Cortex of kidney (tissue), 1 donor: Measurements from ENCODE around the gene DMD.
"Not testable (repeated sequence)": the region's sequence is repeated elsewhere in the genome, so short reads cannot be mapped to it uniquely, and the experiment has no call there.

Experiments used
- DNase-seq: peaks from one replicate; lab custom pipeline; 2025; lab: John Stamatoyannopoulos, UW

Gene DMD

DNA sequence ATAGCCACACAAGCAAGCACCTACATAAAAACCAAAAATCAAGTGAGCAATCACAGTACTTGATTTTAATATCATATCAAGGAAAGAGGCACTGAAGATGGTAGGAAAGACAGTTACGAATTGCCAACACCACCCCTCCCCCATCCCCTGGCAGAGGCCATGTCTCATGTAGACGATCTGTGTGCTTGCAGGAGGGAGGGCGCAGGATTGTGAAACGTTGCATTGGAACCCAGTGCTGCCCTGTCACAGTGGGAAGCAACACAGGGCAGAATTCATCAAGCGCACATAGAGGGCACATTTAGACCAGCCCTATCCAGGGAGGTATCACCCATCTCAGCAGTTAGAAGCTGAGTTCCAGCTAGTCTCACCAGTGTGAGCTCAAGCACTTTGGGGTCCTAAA lies 359.8 kb downstream of the DMD start:
- DNase-seq: no peak

DNA sequence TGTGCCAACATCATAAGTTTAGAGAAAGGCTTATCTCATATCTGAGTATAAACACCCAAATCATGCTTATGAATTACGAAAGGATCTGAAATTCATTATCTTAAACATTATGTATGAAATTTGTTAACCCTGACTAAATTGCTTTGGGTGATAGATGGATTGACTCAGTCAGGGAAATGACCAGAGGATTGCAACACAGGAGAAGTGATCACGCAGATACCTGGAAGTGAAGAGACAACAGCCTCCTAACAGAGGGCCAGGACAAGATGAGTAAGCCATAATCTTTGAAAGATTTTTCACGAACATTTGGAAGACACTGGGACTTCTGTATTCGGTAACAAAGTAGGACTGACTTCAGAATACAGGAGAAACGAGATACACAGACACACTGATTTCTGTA lies 363.4 kb downstream of the DMD start:
- DNase-seq: no peak

DNA sequence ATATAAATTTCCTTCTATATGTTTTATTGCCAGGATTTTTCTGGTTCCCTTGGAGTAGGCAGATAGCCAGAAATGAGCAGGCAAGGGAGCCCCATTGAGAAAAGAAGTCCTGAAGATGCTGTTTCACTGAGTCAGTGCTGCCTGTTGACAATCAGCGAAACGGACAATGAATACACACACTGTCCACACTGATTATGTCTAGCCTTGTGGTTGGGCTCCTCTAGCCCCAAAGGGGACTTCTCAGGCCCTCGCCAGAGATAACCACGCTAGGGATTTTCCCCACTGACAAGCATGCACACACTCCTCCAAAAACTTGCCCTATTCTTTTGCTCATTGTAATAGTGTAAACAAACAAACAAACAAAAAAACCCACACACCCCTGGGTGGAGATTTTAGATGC lies 369.3 kb downstream of the DMD start:
- no peak for DNase-seq

DNA sequence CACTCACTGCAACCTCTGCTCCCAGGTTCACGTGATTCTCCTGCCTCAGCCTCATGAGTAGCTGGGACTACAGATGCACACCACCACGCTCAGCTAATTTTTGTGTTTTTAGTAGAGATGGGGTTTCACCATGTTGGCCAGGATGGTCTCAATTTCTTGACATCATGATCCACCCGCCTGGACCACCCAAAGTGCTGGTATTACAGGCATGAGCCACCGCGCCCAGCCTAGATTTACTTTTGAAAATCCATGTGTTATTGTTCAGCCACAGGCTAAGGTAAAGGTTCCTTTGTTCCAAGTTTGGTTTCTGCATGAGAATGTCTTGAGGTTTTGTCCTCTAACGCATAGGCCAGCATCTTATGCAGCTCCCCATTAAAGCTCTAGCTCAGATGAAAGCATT lies 371.6 kb downstream of the DMD start:
- no peak for DNase-seq

DNA sequence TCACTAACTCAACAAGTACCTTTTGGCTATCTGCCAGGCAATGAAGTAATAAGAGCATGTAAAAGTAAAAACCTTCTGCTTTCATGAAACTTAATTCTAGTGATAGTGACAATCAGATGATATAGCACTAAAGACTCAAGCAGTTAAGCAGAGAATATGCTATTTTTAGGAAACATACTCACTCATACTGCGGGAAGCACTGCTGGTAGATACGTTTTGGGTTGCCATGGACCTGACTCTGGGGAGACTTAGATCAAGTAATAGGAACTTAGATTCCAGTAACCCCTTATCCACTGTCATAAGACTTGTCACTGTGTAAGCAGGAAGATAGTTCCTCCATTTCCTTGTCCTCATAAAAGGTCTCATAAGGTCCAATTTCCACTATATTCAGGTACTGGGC lies 386.3 kb downstream of the DMD start:
- DNase-seq: no peak

DNA sequence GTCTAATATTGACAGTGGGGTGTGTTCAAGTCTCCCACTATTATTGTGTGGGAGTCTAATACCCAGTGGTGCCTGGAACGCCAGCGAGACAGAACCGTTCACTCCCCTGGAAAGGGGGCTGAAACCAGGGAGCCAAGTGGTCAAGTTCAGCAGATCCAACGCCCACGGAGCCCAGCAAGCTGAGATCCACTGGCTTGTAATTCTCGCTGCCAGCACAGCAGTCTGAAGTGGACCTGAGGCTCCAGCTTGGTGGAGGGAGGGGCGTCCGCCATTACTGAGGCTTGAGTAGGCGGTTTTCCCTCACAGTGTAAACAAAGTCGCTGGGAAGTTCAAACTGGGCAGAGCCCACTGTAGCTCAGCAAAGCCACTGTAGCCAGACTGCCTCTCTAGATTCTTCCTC lies 407.3 kb downstream of the DMD start:
- DNase-seq: no peak

DNA sequence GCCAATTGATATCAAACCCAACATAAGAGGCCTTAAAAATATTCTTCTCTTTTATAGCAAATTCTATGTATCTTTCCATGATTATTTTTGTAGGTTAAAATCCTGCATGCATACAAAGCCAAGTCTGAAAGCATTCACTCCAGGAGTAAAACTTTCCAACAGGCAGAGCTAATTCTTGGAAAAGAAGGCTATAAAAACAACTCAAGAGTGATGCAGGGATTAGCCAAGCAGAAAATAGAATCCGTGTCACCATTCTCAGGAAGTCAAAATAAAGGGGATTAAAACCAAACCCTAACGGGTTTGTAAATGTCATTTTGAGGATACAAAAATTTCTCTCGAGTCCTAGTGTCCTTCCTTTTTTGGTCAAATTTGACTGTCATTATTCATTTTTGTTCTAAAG lies 412.4 kb downstream of the DMD start:
- no peak for DNase-seq

DNA sequence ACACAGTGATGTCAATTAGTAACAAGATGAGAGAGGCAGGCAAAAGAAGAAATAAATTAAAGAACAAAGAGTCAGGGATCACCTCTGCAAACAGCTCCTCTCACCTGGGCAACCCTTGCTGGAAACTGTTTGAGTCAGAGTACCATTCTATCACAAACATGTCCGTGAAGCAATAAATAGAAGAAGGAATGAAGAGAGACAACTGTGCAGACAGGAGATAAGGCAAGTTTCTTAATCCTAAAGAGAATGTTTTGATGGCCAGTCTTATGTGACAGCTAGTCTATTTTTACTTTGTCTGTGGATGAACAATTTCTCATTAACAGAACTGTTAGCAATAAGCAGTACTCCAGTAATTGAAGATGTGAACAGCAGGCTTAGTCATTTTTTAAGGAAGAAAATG lies 422.4 kb downstream of the DMD start:
- DNase-seq: no peak

DNA sequence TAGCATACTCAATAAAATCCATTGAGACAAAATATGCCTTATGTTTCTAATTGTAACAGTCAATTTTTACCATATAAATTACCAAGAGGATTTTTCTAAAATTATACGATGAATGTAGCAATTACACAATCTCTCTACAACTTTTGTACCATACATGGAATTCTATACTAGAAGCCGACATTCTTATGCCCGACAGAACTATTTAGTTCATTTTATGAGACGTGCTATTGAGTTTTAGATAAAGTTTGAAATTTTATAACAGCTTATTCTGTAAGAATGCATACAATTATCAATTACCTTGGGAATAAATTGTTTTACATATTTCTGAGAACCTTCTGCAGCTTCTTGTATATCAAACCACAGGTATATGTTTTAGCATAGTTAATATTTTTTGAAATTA lies 431.2 kb downstream of the DMD start:
- no peak for DNase-seq

DNA sequence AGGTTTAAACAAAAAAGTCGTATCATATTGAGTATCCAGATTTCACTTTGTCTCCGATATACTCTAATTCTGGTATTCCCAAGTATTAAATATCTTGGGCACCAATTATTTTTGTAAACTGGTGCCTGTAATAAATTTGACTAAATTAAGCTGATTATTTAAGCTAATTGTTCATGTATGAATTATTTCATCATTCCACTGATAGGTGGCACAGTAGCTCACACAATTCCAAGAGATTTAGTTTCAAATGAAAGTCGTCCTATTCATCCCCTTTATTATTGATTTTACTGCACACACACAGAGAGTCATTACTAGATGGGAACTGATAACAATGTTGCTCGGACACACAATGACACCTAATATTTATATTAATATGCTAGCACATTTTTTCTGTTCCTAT lies 432.4 kb downstream of the DMD start:
- DNase-seq: no peak

DNA sequence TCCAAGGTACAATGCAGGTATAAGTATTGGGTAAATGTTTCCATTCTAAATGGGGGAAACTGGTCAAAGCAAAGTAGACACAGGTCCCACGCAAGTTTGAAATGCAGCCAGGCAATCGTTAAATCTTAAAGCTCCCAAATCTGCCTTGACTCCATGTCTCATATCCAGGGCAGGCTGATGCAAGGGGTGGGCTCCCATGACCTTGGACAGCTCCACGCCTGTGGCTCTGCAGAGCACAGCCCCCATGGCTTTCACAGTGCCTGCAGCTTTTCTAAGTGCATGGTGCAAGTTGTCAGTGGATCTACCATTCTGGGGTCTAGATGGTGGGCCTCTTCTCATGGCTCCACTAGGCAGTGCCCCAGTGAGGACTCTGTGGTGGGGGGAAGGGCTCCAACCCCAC lies 436.4 kb downstream of the DMD start:
- DNase-seq: no peak

DNA sequence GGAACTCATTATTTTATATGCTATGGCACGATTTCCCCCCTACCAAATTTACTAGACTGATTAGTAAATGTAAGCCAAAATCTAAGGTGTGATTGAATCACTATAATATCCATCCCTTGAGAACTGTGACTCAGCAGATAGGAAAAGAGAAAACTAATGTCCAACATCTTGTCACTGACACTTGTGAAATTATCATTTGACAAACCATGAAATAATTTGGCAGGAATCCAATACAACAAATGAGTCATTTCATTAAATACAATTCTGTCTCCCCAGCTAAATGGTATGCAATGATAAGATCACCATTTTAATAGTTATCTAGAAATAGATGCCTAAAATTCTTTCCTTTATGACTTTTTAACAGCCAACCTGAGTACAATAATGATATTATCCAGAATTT lies 462.3 kb downstream of the DMD start:
- no peak for DNase-seq

DNA sequence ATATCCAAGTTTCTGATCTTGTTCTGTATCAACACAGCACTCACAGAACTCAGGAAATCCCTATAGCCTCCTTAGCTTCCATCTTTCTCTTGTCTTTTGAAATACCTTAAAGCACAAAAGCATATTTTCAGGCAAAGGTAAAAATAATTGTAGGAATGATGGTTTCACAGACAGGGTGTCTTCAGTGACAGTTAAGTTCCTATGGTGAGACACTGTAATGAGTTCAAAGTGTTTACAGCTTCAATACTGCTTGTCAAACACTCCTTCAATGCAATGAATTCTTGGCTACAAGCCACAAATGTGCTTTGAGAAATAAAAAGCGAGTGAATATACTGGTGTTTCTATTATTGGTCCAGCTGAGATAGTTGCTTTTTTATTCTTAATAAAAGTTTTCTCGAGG lies 466.0 kb downstream of the DMD start:
- no peak for DNase-seq

DNA sequence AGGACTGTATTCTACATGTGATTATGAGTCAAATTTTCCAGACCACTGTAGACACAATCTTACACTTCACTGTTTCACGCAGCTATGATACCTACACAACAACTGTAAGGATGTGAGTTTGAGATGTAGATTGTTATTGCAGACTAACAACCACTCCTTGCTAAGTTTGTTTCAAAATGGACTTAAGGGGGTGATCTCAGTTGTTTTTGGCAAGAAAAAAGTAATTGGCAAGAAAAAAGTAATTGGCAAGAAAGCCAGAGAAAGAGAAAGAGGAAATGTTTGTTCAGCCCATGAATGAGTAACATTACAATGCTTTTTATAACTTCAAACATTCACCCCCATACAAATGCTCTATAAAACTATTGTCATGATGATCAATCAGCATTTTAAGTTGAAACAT lies 466.4 kb downstream of the DMD start:
- DNase-seq: no peak

DNA sequence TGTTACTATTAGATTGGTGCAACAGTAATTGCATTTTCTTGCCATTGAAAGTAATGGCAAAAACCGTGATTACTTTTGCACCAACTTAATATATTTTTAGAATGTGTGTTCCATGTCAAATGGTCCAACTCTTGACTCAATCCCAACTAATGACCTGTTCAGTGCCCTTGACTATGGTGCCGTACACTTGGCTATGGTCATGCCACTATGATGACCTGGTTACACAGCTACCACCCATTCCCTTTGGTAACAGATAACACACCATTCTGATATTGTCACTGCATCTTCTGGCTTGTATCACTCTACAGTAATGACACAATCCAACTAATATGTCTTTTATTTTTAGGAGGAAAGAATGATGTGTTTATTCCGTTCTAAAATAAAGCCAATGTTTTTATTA lies 469.4 kb downstream of the DMD start:
- DNase-seq: no peak

DNA sequence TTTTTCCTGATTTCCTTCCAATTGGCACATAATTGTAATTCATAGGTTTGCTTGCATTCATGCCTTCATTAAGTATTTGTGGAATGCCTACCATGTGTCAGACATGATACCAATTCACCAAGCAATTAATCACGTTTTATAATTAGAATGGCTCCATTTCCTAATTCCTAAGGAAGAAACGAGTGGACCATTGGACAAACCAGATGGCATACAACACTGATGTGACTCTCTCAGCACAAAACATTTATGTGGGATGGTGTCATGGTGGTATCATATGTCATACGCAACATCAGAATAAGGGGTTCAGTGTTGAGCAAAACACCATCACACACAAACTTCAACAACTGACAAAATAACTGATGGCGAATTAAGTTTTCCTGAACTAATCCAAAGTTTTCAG lies 502.8 kb downstream of the DMD start:
- no peak for DNase-seq

DNA sequence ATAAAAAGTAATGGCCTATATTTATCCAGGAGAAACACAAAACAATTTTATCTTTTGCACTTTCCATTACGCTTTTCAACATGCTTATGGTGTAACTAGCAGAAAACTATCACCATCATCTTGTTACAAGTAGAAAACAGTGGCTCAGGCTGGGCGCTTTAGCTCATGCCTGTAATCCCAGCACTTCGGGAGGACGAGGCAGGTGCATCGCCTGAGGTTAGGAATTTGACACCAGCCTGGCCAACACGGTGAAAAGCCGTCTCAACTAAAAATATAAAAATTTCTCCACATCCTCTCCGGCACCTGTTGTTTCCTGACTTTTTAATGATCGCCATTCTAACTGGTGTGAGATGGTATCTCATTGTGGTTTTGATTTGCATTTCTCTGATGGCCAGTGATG lies 506.0 kb downstream of the DMD start:
- DNase-seq: not testable (repeated sequence)

DNA sequence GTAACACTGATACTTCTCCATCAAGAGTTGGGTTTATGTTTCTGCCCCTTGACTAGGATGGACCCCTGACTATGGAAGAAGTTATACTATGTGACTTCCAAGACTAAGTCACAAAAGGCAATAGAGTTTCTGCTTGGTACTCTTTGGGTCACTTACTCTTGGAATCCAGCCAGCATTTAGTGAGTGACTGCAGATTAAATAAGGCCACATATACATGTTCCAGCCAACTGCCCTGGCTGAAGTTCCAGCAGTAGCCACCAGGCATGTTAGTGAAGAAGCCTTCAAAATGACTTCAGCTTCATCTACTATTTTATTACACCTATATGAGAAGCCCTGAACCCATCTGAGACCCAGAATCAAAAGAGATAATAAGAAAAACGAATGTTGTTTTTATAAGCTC lies 524.0 kb downstream of the DMD start:
- no peak for DNase-seq

DNA sequence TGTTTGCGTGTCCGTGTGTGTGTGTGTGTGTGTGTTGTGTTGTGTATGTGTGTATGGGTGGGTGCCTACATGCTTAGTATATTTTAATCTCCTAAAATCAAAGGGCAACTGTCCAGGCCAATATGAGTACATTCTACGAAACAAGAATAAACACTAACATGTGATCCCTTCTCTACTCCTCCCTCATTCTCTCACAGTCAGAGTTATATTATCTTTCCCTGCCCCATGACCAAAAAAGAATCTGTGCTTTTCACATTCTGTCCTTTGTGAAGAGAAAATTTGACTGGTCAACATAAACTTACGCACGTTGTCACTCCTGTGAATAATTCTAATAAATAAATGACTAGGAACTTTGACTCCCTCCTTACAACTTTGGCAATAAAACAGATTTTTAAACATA lies 532.9 kb downstream of the DMD start:
- no peak for DNase-seq

DNA sequence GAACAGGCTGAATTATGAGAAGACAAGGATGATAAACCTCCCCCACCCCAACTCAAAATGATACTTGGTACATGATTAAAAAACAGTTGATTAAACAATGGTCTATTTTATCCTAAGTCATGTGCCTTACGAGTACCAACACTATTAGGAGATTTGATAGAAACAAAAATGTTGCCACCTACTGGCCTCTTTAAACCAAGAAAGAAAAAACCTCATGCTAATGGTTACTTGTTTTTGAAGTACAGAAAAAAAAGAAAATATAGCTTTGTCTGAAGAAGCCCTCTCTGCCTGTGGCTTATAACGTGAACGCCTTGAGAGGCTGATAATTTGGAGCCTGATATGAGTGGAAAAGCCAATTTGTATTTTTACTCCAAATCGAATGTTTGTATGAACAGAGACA lies 538.2 kb downstream of the DMD start:
- no peak for DNase-seq

DNA sequence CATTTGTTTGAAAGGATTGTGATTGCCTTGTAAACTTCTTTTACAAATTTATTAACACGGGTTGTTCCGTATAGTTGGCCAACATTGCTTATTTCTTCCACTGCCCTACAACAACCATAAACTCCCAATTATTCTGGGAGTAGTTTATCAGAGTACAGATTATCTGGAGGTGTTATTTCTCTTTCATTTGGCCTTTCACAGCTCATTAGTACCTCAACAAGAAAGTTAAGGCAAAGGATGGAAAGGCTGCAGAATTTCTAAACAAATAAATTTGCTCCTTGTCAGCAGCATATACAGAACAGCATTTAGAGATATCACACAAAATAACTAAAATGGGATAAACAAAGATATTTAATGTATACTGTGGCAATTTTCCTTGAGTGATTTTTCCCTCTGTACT lies 548.8 kb downstream of the DMD start:
- DNase-seq: no peak

DNA sequence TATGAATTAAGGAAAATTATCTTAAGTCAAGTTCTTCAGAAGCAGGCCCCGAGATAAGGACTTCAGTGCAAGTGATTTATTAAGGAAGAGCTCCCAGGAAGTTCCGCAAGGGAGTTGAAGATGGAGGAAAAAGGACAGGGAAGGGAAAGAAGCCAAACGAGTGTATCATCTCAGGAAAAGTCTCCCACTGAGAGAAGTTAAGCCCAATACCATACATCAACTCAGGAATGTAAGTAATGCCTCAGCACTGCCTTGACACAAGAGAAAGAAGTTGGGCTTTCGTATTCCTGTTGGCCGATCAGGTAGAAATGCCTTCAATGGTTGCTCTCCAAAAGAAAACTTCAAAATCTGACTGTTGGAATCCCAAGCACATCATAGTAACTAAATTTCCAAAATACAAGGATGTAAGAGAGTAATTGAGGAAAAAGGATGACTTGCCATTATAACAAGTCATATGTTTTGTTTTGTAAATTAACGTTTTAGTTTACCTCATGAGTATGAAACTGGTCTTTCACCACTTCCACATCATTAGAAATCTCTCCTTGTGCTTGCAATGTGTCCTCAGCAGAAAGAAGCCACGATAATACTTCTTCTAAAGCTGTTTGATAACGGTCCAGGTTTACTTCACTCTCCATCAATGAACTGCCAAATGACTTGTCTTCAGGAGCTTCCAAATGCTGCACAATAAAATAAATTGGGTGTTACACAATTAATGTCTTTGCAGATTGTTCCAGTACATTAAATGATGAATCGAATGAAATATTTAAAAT lies 566.7 kb downstream of the DMD start:
- no peak for DNase-seq

DNA sequence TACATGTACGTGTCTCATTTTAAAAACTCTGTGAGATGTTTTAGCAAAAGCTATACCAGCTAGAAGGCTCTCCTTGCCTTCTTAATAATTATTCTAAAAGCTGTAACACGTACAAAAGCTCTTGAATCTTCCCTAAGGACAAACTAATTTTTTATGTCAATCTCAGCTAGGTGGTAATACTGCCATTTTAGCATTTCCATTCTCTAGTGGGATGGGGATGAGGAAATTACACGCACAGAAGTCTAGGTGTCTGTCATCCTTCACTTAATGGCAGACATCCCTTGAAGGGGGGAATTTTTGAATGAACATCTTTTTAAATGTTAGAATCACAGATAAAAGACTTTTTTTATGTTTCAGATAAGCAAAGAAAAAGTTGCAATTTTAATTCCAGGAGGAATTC lies 569.1 kb downstream of the DMD start:
- no peak for DNase-seq

DNA sequence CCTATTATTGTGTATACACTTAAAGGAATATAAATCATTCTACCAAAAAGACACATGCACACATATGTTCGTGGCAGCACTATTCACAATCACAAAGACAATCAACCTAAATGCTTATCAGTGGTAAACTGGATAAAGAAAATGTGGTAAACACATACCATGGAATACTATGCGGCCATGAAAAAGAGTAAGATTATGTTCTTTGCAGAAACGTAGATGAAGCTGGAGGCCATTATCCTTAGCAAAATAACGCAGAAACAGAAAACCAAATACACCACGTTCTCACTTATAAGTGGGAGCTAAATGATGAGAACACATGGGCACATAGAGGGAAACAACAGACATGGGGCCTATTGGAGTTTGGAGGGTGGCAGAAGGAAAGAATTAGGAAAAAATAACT lies 593.2 kb downstream of the DMD start:
- no peak for DNase-seq

DNA sequence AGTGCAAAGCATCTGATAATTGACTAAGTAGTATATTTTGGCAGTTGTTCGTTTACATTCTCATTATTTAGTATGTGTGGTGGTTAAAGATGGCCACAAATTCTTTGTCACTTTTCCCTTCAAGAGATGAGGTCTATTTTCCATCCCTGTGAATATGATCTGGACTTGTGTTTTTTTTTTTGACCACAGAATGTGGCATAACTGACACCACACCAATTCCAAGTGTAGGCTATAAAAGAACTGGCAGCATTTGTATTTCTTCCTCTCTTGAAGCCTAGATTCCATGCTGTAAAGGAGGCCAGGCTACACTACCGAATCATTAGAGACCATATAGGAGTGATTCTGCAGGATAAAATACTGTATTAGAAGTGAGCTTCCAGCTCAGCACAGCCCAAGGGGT lies 596.6 kb downstream of the DMD start:
- no peak for DNase-seq
